Lower leg skin (tissue), 4 donors: ENCODE data around the gene HOXD9. TPM values are rescaled to one million over a fixed set of nuclear protein-coding genes. Genes with fewer than 3 reads are reported as not detected.

ENCODE experiments used
- DNase-seq, 2 donors: peaks; one replicate each; pipeline ENCODE4 v3.0.0-alpha.2; 2019; ENCODE audit warnings: low spot score in 2 of 2
- H3K4me3 ChIP-seq: fragments of 200-600 bp; sonication (generic); 2 replicates; pipeline ENCODE4 v1.5.1; 2017; ENCODE audit warnings: mild to moderate bottlenecking, low read depth; ENCODE audit not compliant: poor library complexity, severe bottlenecking
- CTCF ChIP-seq, 3 donors: fragments of 450-650 bp; IDR thresholded peaks; one replicate each; pipeline ENCODE4 v1.5.1; 2016; ENCODE audit warnings: antibody characterized with exemption in 3 of 3, mild to moderate bottlenecking in 3 of 3, moderate library complexity in 2 of 3
- POLR2A ChIP-seq, 2 donors: fragments of 450-650 bp; IDR thresholded peaks; one replicate each; pipeline ENCODE4 v1.6.1; 2016 to 2017; ENCODE audit warnings: antibody characterized with exemption in 2 of 2, mild to moderate bottlenecking in 1 of 2, moderate library complexity in 1 of 2
- WGBS, 2 donors: methylation state at CpG; one replicate each; pipeline ENCODE4 v1.1.5; 2018; 5-methylcytosine and 5-hydroxymethylcytosine counted together
- intact Hi-C: fragments of 100-400 bp; cut with DNase I; formaldehyde crosslinking; loops from one replicate; pipeline ENCODE4 v1.15.0; 2023; ENCODE audit warnings: low total_unique reads
- total RNA-seq, 4 donors: library from RNA; depleted of rRNA; stranded (reverse); fragments of >200 nt; gene quantifications; one replicate each; pipeline ENCODE4 v1.1.0, GENCODE V29; 2016

HOXD9 gene
- total RNA-seq, 4 donors from 2014 or later = 0.89 to 5.3 (median 2.1) TPM

- intact Hi-C loops = loop anchor here (5.0 kb wide), 2 partner anchors 417 to 502 kb away; no protein-coding TSS in a partner anchor
Measured at GRCh38 chr2:176135035-176135440, 12.5 kb downstream of the HOXD9 start.

GRCh38 chr2:176136374-176137251 lies 14.1 kb downstream of the HOXD9 start:
- DNase-seq = peak in 1 of 2 donors; percentile 87
- 2 to 3% methylated on average over 45 to 50 of the region's 71 CpGs for WGBS, 2 donors
- TF ChIP-seq CTCF (IDR thresholded peaks at IDR 0.05) = no peak
- TF ChIP-seq POLR2A (IDR thresholded peaks at IDR 0.05) = no peak
- intact Hi-C loops = loop anchor here (5.0 kb wide), 2 partner anchors 416 to 501 kb away; no protein-coding TSS in a partner anchor
- H3K4me3 ChIP-seq = peak overlapping the region; percentile 34

More at GRCh38 chr2:176135035-176135440, 12.5 kb downstream of the HOXD9 start:
- TF ChIP-seq CTCF (IDR thresholded peaks at IDR 0.05) (no peak), POLR2A (IDR thresholded peaks at IDR 0.05) (no peak)
- no peak overlapping the region for H3K4me3 ChIP-seq
- DNase-seq = peak in 1 of 2 donors; percentile 59

GRCh38 chr2:176137252-176137580 lies 14.7 kb downstream of the HOXD9 start:
- intact Hi-C loops = loop anchor here (5.0 kb wide), 2 partner anchors 415 to 500 kb away; no protein-coding TSS in a partner anchor

GRCh38 chr2:176137906-176138305 lies 15.4 kb downstream of the HOXD9 start:
- peak in 1 of 2 donors; percentile 50 for DNase-seq
- no peak overlapping the region for H3K4me3 ChIP-seq
- intact Hi-C loops = loop anchor here (5.0 kb wide), 2 partner anchors 414 to 499 kb away; no protein-coding TSS in a partner anchor
- WGBS, 2 donors = 56 to 73% methylated on average over 8 of the region's 8 CpGs
- TF ChIP-seq CTCF (IDR thresholded peaks at IDR 0.05) (no peak), POLR2A (IDR thresholded peaks at IDR 0.05) (no peak)

More at GRCh38 chr2:176137252-176137580, 14.7 kb downstream of the HOXD9 start:
- 8 to 31% methylated on average over 2 of the region's 2 CpGs for WGBS, 2 donors
- H3K4me3 ChIP-seq = peak overlapping the region; percentile 34
- TF ChIP-seq CTCF (IDR thresholded peaks at IDR 0.05) = no peak
- TF ChIP-seq POLR2A (IDR thresholded peaks at IDR 0.05) = no peak
- DNase-seq = no peak

GRCh38 chr2:176138526-176138922 lies 16.0 kb downstream of the HOXD9 start:
- H3K4me3 ChIP-seq = no peak overlapping the region
- no peak for TF ChIP-seq CTCF (IDR thresholded peaks at IDR 0.05)
- no peak for TF ChIP-seq POLR2A (IDR thresholded peaks at IDR 0.05)
- WGBS, 2 donors = 38 to 42% methylated on average over 14 of the region's 14 CpGs
- DNase-seq = peak in 1 of 2 donors; percentile 81
- intact Hi-C loops = loop anchor here (5.0 kb wide), 2 partner anchors 414 to 499 kb away; no protein-coding TSS in a partner anchor
